H1 (cell line): Measurements from ENCODE around the gene UBR1. TPM values are rescaled to one million over a fixed set of nuclear protein-coding genes. Genes with fewer than 3 reads are reported as not detected.

Experiments used
- CTCF ChIA-PET: fragments of 300-600 bp; sonication (Branson Sonifier 250); formaldehyde crosslinking; loops from one replicate; lab custom pipeline; 2021; ENCODE audit not compliant: partially characterized antibody; lab: Charles Lee
- POLR2A ChIA-PET: fragments of 300-600 bp; sonication (Branson Sonifier 250); formaldehyde crosslinking; loops from one replicate; lab custom pipeline; 2021; ENCODE audit warnings: inconsistent platforms; ENCODE audit not compliant: partially characterized antibody; lab: Charles Lee
- DNase-seq, 2 experiments: peaks; one replicate each; pipeline versions ENCODE4 v3.0.0 to v3.0.0-alpha.2; 2010 to 2022; ENCODE audit warnings: low spot score in 2 of 2, low read depth in 1 of 2, mixed read lengths in 1 of 2
- FAIRE-seq: peaks from 2 replicates; lab custom pipeline; 2011; peaks lifted over from hg19 to GRCh38; lab: Jason Lieb, UNC
- H2AFZ ChIP-seq: 2 replicates; pipeline ENCODE4 v1.8.1; 2012; ENCODE audit warnings: low read length, inconsistent platforms
- H2AK5ac ChIP-seq: 2 replicates; pipeline ENCODE4 v1.6.1; 2013; ENCODE audit warnings: low read depth, low read length
- H2BK120ac ChIP-seq: replicated peaks from 2 replicates; pipeline ENCODE3; 2013; ENCODE audit warnings: low read depth, low read length, inconsistent platforms
- H2BK12ac ChIP-seq: 2 replicates; pipeline ENCODE4 v1.6.1; 2013; ENCODE audit warnings: low read depth, low read length
- H2BK15ac ChIP-seq: 2 replicates; pipeline ENCODE4 v1.6.1; 2013; ENCODE audit warnings: low read length
- H2BK20ac ChIP-seq: 2 replicates; pipeline ENCODE4 v1.6.1; 2013; ENCODE audit warnings: low read length
- H2BK5ac ChIP-seq: 2 replicates; pipeline ENCODE4 v1.6.1; 2013; ENCODE audit warnings: low read depth, low read length
- H3K14ac ChIP-seq: 2 replicates; pipeline ENCODE4 v1.6.1; 2013; ENCODE audit warnings: inconsistent platforms; ENCODE audit not compliant: insufficient read length
- H3K18ac ChIP-seq: 2 replicates; pipeline ENCODE4 v1.6.1; 2013; ENCODE audit warnings: low read length; ENCODE audit errors: extremely low read depth
- H3K23ac ChIP-seq: 2 replicates; pipeline ENCODE4 v1.6.1; 2013; ENCODE audit warnings: inconsistent platforms; ENCODE audit not compliant: insufficient read length
- H3K23me2 ChIP-seq: 2 replicates; pipeline ENCODE4 v1.6.1; 2013; ENCODE audit warnings: low read depth, low read length
- H3K27ac ChIP-seq: 2 replicates; pipeline ENCODE4 v1.6.1; 2011; ENCODE audit warnings: low read depth, low read length, inconsistent platforms
- H3K27me3 ChIP-seq, 4 experiments: replicated peaks in 1 of 4; 1 replicate in 1 of 4; 2 replicates in 3 of 4; pipeline versions ENCODE4 v1.6.1 to v1.8.1; 2011 to 2013; ENCODE audit warnings: low read length in 3 of 4, mild to moderate bottlenecking in 3 of 4, inconsistent platforms in 2 of 4, mixed read lengths in 2 of 4, moderate library complexity in 1 of 4; ENCODE audit not compliant: control insufficient read depth in 3 of 4, insufficient read depth in 3 of 4; ENCODE audit errors: extremely low read depth in 1 of 4
- H3K36me3 ChIP-seq, 4 experiments: 2 replicates each; pipeline versions ENCODE4 v1.6.1 to v1.8.1; 2011 to 2013; ENCODE audit warnings: mild to moderate bottlenecking in 4 of 4, low read length in 3 of 4, moderate library complexity in 2 of 4, control low read depth in 1 of 4, inconsistent platforms in 1 of 4; ENCODE audit not compliant: insufficient read depth in 4 of 4, control insufficient read depth in 2 of 4
- H3K4ac ChIP-seq: replicated peaks from 2 replicates; pipeline ENCODE3; 2013; ENCODE audit warnings: low read length, low read depth, mixed read lengths, inconsistent platforms; ENCODE audit not compliant: insufficient read length
- H3K4me1 ChIP-seq, 4 experiments: replicated peaks in 1 of 4; 1 replicate in 1 of 4; 2 replicates in 3 of 4; pipeline versions ENCODE4 v1.6.1 to v1.8.1; 2011 to 2013; ENCODE audit warnings: low read length in 3 of 4, inconsistent platforms in 2 of 4, mixed read lengths in 1 of 4; ENCODE audit not compliant: insufficient read depth in 4 of 4, control insufficient read depth in 3 of 4
- H3K4me2 ChIP-seq, 2 experiments: 2 replicates each; pipeline versions ENCODE4 v1.6.1 to v1.8.1; 2011 to 2013; ENCODE audit warnings: low read depth in 2 of 2, low read length in 2 of 2, control low read depth in 1 of 2, inconsistent platforms in 1 of 2, mild to moderate bottlenecking in 1 of 2; ENCODE audit not compliant: insufficient read depth in 1 of 2
- H3K4me3 ChIP-seq, 4 experiments: fragments of 200-600, 300-600 bp in 1 of 4; sonication (generic), shearing (Covaris generic), sonication (Bioruptor Twin) in 1 of 4; 2 replicates each; pipeline versions ENCODE4 v1.5.1 to v1.8.1; 2011 to 2016; ENCODE audit warnings: low read length in 4 of 4, low read depth in 3 of 4, control low read depth in 2 of 4, inconsistent platforms in 2 of 4, mild to moderate bottlenecking in 2 of 4, mixed read lengths in 1 of 4, moderate library complexity in 1 of 4; ENCODE audit not compliant: insufficient read depth in 2 of 4; ENCODE audit errors: extremely low read depth in 1 of 4
- H3K56ac ChIP-seq: replicated peaks from 2 replicates; pipeline ENCODE3; 2013; ENCODE audit warnings: low read depth, mild to moderate bottlenecking, mixed read lengths, low read length, inconsistent platforms; ENCODE audit not compliant: insufficient read length
- H3K79me1 ChIP-seq: 2 replicates; pipeline ENCODE4 v1.6.1; 2013; ENCODE audit warnings: low read depth, low read length, control low read depth
- H3K79me2 ChIP-seq, 2 experiments: 2 replicates each; pipeline versions ENCODE4 v1.6.1 to v1.8.1; 2012 to 2013; ENCODE audit warnings: low read length in 2 of 2, mild to moderate bottlenecking in 2 of 2, inconsistent platforms in 1 of 2; ENCODE audit not compliant: insufficient read depth in 2 of 2, control insufficient read depth in 1 of 2
- H3K9ac ChIP-seq, 4 experiments: replicated peaks in 1 of 4; 1 replicate in 1 of 4; 2 replicates in 3 of 4; pipeline versions ENCODE4 v1.6.1 to v1.8.1; 2011 to 2013; ENCODE audit warnings: low read depth in 3 of 4, low read length in 3 of 4, control low read depth in 2 of 4, mild to moderate bottlenecking in 2 of 4, moderate library complexity in 2 of 4, inconsistent platforms in 1 of 4; ENCODE audit errors: extremely low read depth in 1 of 4
- H3K9me3 ChIP-seq, 2 experiments: 2 replicates each; pipeline versions ENCODE4 v1.6.1 to v1.8.1; 2012 to 2013; ENCODE audit warnings: mild to moderate bottlenecking in 2 of 2, moderate library complexity in 2 of 2, control low read depth in 1 of 2, inconsistent platforms in 1 of 2, low read depth in 1 of 2, low read length in 1 of 2, mixed read lengths in 1 of 2; ENCODE audit not compliant: insufficient read depth in 2 of 2
- H4K20me1 ChIP-seq, 2 experiments: replicated peaks in 1 of 2; 2 replicates each; pipeline versions ENCODE3 to v1.8.1; 2011 to 2013; ENCODE audit warnings: inconsistent platforms in 2 of 2, low read length in 2 of 2, mild to moderate bottlenecking in 1 of 2; ENCODE audit not compliant: insufficient read depth in 2 of 2, control insufficient read depth in 1 of 2
- H4K5ac ChIP-seq: 2 replicates; pipeline ENCODE4 v1.6.1; 2013; ENCODE audit warnings: low read length, low read depth, mixed read lengths, inconsistent platforms; ENCODE audit not compliant: insufficient read length
- H4K8ac ChIP-seq: 2 replicates; pipeline ENCODE4 v1.8.0; 2013; ENCODE audit warnings: mild to moderate bottlenecking, moderate library complexity, low read length, inconsistent platforms; ENCODE audit not compliant: insufficient read depth; ENCODE audit errors: extremely low read depth
- H4K91ac ChIP-seq: replicated peaks from 2 replicates; pipeline ENCODE3; 2013; ENCODE audit warnings: low read length, mixed read lengths, inconsistent platforms; ENCODE audit not compliant: insufficient read length
- BACH1 ChIP-seq: IDR thresholded peaks from 2 replicates; pipeline ENCODE4 v1.6.1; 2012; ENCODE audit warnings: low read length, improper control_type of control experiment
- BRCA1 ChIP-seq: IDR thresholded peaks from 2 replicates; pipeline ENCODE4 v1.6.1; 2012; ENCODE audit warnings: low read depth, low read length, improper control_type of control experiment
- CHD2 ChIP-seq: IDR thresholded peaks from 2 replicates; pipeline ENCODE4 v1.6.1; 2012; ENCODE audit warnings: low read length, improper control_type of control experiment
- RAD21 ChIP-seq, 2 experiments: IDR thresholded peaks in 1 of 2; conservative IDR thresholded peaks in 1 of 2; 2 replicates each; pipeline ENCODE4 v1.6.1; 2011; ENCODE audit warnings: low read depth in 2 of 2, low read length in 2 of 2, improper control_type of control experiment in 1 of 2, inconsistent platforms in 1 of 2, mild to moderate bottlenecking in 1 of 2, moderate library complexity in 1 of 2
- RBBP5 ChIP-seq: IDR thresholded peaks from 2 replicates; pipeline ENCODE4 v1.7.1; 2012; ENCODE audit warnings: low read depth, mild to moderate bottlenecking, inconsistent platforms, low read length, moderate library complexity, borderline replicate concordance
- SAP30 ChIP-seq: fragments of 300-600 bp; sonication (generic); IDR thresholded peaks from 2 replicates; pipeline ENCODE4 v1.7.1; 2012; ENCODE audit warnings: low read length, moderate library complexity, mild to moderate bottlenecking, inconsistent platforms; ENCODE audit not compliant: insufficient read depth, insufficient replicate concordance
- WGBS, 2 experiments: shearing (Covaris generic) in 1 of 2; methylation state at CpG; one replicate each; pipeline versions ENCODE4 v1.1.6 to v1.1.7; 2013 to 2015; ENCODE audit warnings: low lambda C conversion rate in 2 of 2, mixed read lengths in 2 of 2, inconsistent platforms in 1 of 2, low coverage in 1 of 2, missing lambda C conversion rate in 1 of 2; ENCODE audit not compliant: insufficient replicate concordance in 2 of 2, insufficient coverage in 1 of 2, insufficient read length in 1 of 2; ENCODE audit errors: extremely low coverage in 1 of 2, missing lambda C conversion rate in 1 of 2; 5-methylcytosine and 5-hydroxymethylcytosine counted together
- polyA plus RNA-seq, 7 experiments: library from polyadenylated mRNA; depleted of rRNA in 3 of 7; stranded (reverse) in 5 of 7; unstranded in 2 of 7; fragments of >200 nt in 5 of 7; fragments of 200-250 nt in 2 of 7; gene quantifications; 1 replicate in 5 of 7; 2 replicates in 1 of 7; 4 replicates in 1 of 7; pipeline versions ENCODE4 v1.2.1 to v1.2.3, GENCODE V29; 2011 to 2013; ENCODE audit warnings: missing spikeins in 2 of 7, mixed read lengths in 2 of 7
- total RNA-seq: library from RNA; stranded (reverse); fragmentation: NEBNext Ultra II Directional; extraction: Animal tissue kit (Norgen Biotek cat#: 25700); gene quantifications from 2 replicates; pipeline ENCODE4 v1.2.1, GENCODE V29; 2021

The UBR1 gene
- total and polyA plus RNA-seq, 2 of the 8 experiments (the other 6 are each of a cell fraction or from before 2014, with no cell fraction given) = 3.7 to 18.7 TPM

DNA sequence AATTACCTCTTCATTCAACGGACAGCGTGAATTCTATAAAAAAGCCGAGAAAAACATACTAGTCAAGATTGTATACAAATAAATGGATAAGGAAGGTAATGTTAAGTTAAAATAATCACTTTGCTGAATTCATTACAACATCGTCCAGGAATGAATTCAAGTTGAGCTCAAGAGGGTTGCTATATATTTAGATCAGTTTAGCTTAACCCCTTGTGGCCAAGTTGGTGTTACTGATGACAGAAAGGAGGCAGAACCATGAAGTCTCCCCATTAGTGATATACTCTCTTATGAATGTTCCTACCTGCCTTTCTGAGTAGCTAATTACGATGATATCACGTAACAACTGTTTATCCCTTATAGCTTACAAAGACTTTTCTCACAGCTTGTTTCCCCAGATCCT is 34.9 kb downstream of the UBR1 start:
- Histone ChIP-seq H3K27ac (no peak overlapping the region), H4K5ac (no peak overlapping the region), H2BK15ac (no peak overlapping the region), H3K23me2 (no peaks in the 10 kb centered on the region), H2AK5ac (no peak overlapping the region), H2BK120ac (no peak overlapping the region), H3K18ac (no peak overlapping the region), H3K79me1 (no peaks in the 10 kb centered on the region), H4K20me1 (no peaks in the 10 kb centered on the region), H3K4me2 (no peak overlapping the region), H3K14ac (no peak overlapping the region), H3K4me3 (no peak overlapping the region), H4K91ac (no peak overlapping the region), H2AFZ (no peak overlapping the region), H3K36me3 (peaks cover 0 to 39% (median 14%) of the 10 kb centered on the region in 4 experiments; a peak in 6 of 8 replicates), H3K23ac (no peak overlapping the region), H3K9ac (no peak overlapping the region), H3K56ac (no peak overlapping the region), H4K8ac (no peak overlapping the region), H3K79me2 (no peaks in the 10 kb centered on the region), H2BK12ac (no peak overlapping the region), H3K27me3 (no peaks in the 10 kb centered on the region), H3K4me1 (no peaks in the 10 kb centered on the region), H2BK5ac (no peak overlapping the region), H3K4ac (no peak overlapping the region), H3K9me3 (no peaks in the 10 kb centered on the region), H2BK20ac (no peak overlapping the region)
- DNase-seq (no peak), FAIRE-seq (no peak)
- WGBS, 2 experiments = 90% methylated on average over 6 of the region's 6 CpGs; no CpG with 5 or more reads in 1 of the 2 experiments
- ChIA-PET POLR2A (no interaction called here), CTCF (interaction anchor here (0.9 kb wide), 1 partner anchor 21 kb away, joined by 3 read pairs; no protein-coding TSS in a partner anchor)
- TF ChIP-seq BACH1 (no peak), SAP30 (no peak), CHD2 (no peak), BRCA1 (no peak), RBBP5 (no peak), RAD21 (IDR thresholded peaks at IDR 0.05 in 1 of 2, conservative IDR thresholded peaks at IDR 0.05 in 1 of 2; ENCODE audit: low read depth in 2 of 2, low read length in 2 of 2) (no peak)
